IPS-18a (cell line): ENCODE results near the gene ACAP2.
A peak's percentile ranks its signal among the peaks of the same experiment; 100 is the strongest.
"Not testable (repeated sequence)": the region's sequence is repeated elsewhere in the genome, so short reads cannot be mapped to it uniquely, and the experiment has no call there.

Experiments used
- H3K27ac ChIP-seq: one replicate; pipeline ENCODE4 v1.5.1; 2013; ENCODE audit warnings: low read length
- H3K27me3 ChIP-seq: one replicate; pipeline ENCODE4 v1.6.1; 2013; ENCODE audit warnings: mild to moderate bottlenecking, low read length; ENCODE audit not compliant: control insufficient read depth, insufficient read depth
- H3K36me3 ChIP-seq: one replicate; pipeline ENCODE4 v1.6.1; 2013; ENCODE audit warnings: low read depth, low read length; ENCODE audit not compliant: control insufficient read depth
- H3K4me1 ChIP-seq: one replicate; pipeline ENCODE4 v1.6.1; 2013; ENCODE audit warnings: low read depth, low read length; ENCODE audit not compliant: control insufficient read depth
- H3K4me3 ChIP-seq: one replicate; pipeline ENCODE4 v1.5.1; 2013; ENCODE audit warnings: low read length
- H3K9ac ChIP-seq: one replicate; pipeline ENCODE4 v1.6.1; 2013; ENCODE audit warnings: mild to moderate bottlenecking, low read length, moderate library complexity
- H3K9me3 ChIP-seq: one replicate; pipeline ENCODE4 v1.6.1; 2013; ENCODE audit warnings: low read depth, low read length; ENCODE audit not compliant: control insufficient read depth

ACAP2 gene

DNA sequence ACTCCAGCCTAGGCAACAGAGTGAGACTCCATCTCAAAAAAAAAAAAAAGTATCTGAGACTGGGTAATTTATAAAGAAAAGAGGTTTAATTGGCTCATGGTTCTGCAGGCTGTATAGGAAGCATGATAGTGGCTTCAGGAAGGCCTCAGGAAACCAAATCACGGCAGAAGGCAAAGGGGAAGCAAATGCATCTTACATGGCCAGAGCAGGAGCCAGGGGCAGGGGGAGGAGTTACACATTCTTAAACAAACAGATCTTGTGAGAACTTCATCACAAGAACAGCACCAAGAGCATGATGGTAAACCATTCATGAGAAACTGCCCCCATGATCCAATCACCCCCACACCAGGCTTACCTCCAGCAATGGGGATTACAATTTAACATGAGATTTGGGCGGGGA is 37.2 kb downstream of the ACAP2 start:
- Histone ChIP-seq H3K9ac (no peak overlapping the region), H3K4me3 (no peak overlapping the region), H3K4me1 (peaks cover 2% of the 10 kb centered on the region), H3K27ac (no peak overlapping the region), H3K27me3 (no peaks in the 10 kb centered on the region), H3K36me3 (no peaks in the 10 kb centered on the region), H3K9me3 (no peaks in the 10 kb centered on the region)

GRCh38 chr3:195403841-195404408 is 38.9 kb downstream of the ACAP2 start:
- no peak overlapping the region for H3K9ac ChIP-seq
- no peaks in the 10 kb centered on the region for H3K9me3 ChIP-seq
- H3K4me3 ChIP-seq = no peak overlapping the region
- H3K27me3 ChIP-seq = no peaks in the 10 kb centered on the region
- H3K36me3 ChIP-seq = no peaks in the 10 kb centered on the region
- no peaks in the 10 kb centered on the region for H3K4me1 ChIP-seq
- no peak overlapping the region for H3K27ac ChIP-seq

GRCh38 chr3:195403244-195403643 is 39.6 kb downstream of the ACAP2 start:
- no peak overlapping the region for H3K9ac ChIP-seq

DNA sequence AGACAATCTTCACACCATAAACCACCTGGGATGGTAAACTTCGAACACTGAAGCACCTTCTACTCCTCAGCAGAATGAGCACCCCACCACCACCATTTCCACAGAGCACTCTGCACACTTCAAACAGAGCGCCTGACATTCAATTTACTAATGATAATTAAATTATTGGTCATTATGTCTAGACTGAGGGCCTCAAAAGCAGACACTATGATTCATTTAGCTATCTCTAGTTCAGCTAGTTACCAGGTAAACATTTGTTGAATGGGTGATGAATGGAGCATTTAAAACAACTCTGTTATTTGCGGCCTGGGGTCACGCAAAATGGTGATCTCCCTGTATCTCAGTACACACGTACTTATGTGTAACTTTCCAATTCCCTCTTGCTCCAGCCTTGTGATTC is 40.9 kb downstream of the ACAP2 start:
- Histone ChIP-seq H3K4me1 (peaks cover 5% of the 10 kb centered on the region), H3K4me3 (no peak overlapping the region), H3K27ac (no peak overlapping the region), H3K27me3 (no peaks in the 10 kb centered on the region), H3K36me3 (no peaks in the 10 kb centered on the region), H3K9ac (no peak overlapping the region), H3K9me3 (no peaks in the 10 kb centered on the region)

More at GRCh38 chr3:195403244-195403643, 39.6 kb downstream of the ACAP2 start:
- H3K4me1 ChIP-seq = no peaks in the 10 kb centered on the region
- H3K27me3 ChIP-seq = no peaks in the 10 kb centered on the region
- H3K36me3 ChIP-seq = no peaks in the 10 kb centered on the region
- no peak overlapping the region for H3K27ac ChIP-seq
- H3K9me3 ChIP-seq = no peaks in the 10 kb centered on the region
- H3K4me3 ChIP-seq = no peak overlapping the region

DNA sequence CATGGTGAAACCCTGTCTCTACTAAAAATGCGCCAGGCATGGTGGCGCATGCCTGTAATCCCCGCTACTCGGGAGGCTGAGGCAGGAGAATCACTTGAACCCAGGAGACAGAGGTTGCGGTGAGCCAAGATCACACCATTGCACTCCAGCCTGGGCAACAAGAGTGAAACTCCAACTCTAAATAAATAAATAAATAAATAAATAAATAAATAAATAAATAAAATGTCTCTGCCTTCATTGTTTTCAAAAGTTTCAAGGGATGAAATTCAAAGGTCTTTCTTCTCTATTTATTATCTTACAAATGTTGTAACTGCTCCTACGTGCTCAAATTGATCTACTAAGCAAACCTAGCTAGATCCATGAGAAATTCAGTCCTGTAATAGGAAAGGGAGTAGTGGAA is 44.4 kb downstream of the ACAP2 start:
- not testable (repeated sequence) for H3K27ac ChIP-seq, H3K4me3 ChIP-seq, H3K4me1 ChIP-seq, H3K36me3 ChIP-seq, H3K27me3 ChIP-seq, H3K9ac ChIP-seq, H3K9me3 ChIP-seq

- Histone ChIP-seq H3K9ac (no peak overlapping the region), H3K4me1 (peaks cover 5% of the 10 kb centered on the region), H3K27me3 (no peaks in the 10 kb centered on the region), H3K4me3 (no peak overlapping the region), H3K36me3 (no peaks in the 10 kb centered on the region), H3K27ac (no peak overlapping the region), H3K9me3 (no peaks in the 10 kb centered on the region)
Measured at GRCh38 chr3:195397524-195397923, 45.3 kb downstream of the ACAP2 start.

- Histone ChIP-seq H3K9ac (no peak overlapping the region), H3K9me3 (no peaks in the 10 kb centered on the region), H3K4me3 (no peak overlapping the region), H3K27me3 (no peaks in the 10 kb centered on the region), H3K36me3 (no peaks in the 10 kb centered on the region), H3K4me1 (peaks cover 5% of the 10 kb centered on the region), H3K27ac (no peak overlapping the region)
Measured at GRCh38 chr3:195395208-195395816, 47.5 kb downstream of the ACAP2 start.

GRCh38 chr3:195394700-195395099 is 48.1 kb downstream of the ACAP2 start:
- H3K9ac ChIP-seq = no peak overlapping the region
- no peaks in the 10 kb centered on the region for H3K9me3 ChIP-seq
- no peaks in the 10 kb centered on the region for H3K27me3 ChIP-seq
- H3K4me1 ChIP-seq = peaks cover 5% of the 10 kb centered on the region
- H3K27ac ChIP-seq = no peak overlapping the region
- no peaks in the 10 kb centered on the region for H3K36me3 ChIP-seq
- H3K4me3 ChIP-seq = no peak overlapping the region

- H3K4me1 ChIP-seq = peaks cover 5% of the 10 kb centered on the region
Measured at GRCh38 chr3:195394024-195394423, 48.8 kb downstream of the ACAP2 start.

GRCh38 chr3:195388380-195388779 is 54.4 kb downstream of the ACAP2 start:
- H3K27me3 ChIP-seq = no peaks in the 10 kb centered on the region
- H3K4me3 ChIP-seq = no peak overlapping the region
- no peak overlapping the region for H3K9ac ChIP-seq
- peaks cover 15% of the 10 kb centered on the region for H3K4me1 ChIP-seq
- H3K9me3 ChIP-seq = no peaks in the 10 kb centered on the region
- H3K36me3 ChIP-seq = no peaks in the 10 kb centered on the region
- H3K27ac ChIP-seq = no peak overlapping the region

More at GRCh38 chr3:195394024-195394423, 48.8 kb downstream of the ACAP2 start:
- Histone ChIP-seq H3K4me3 (no peak overlapping the region), H3K36me3 (no peaks in the 10 kb centered on the region), H3K9ac (no peak overlapping the region), H3K27ac (no peak overlapping the region), H3K27me3 (no peaks in the 10 kb centered on the region), H3K9me3 (no peaks in the 10 kb centered on the region)

DNA sequence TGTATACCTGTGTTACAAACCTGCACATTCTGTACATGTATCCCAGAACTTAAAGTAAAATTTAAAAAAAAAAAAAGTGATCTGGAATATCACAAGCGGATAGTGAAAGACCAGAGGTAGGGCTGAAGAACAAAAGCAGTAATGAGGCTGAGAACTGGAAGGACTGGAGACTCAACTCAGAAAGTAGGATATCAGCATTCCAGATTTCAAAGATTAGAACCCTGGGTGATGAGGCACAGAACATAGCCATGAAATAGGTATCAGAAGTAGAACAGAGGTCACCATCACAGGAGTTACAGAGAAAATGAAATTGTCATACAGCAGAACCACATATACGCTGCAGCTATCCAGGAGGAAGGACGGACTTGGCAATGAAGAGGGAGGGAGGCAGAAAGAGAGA is 56.1 kb downstream of the ACAP2 start:
- Histone ChIP-seq H3K9ac (no peak overlapping the region), H3K9me3 (no peaks in the 10 kb centered on the region), H3K36me3 (no peaks in the 10 kb centered on the region), H3K4me3 (no peak overlapping the region), H3K27ac (no peak overlapping the region), H3K27me3 (no peaks in the 10 kb centered on the region), H3K4me1 (peaks cover 28% of the 10 kb centered on the region)

DNA sequence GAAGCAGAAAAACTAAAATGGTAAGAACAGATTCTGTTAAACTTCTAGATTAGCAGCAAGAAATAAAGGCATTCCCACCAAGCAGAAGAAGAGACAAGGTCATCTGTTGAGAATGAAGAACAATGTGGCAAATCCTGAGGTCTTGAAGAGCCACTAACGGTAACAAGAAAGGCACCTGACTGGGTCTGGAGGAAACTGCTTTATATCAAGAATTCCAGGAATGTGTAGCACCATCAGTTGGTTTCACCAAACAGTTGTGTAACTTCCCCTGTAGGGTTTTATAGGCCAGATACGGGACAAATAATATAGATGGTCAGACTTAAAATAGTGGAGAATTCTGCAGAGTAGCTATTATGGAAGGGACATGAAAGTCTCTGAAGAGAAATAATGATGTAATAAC is 57.3 kb downstream of the ACAP2 start:
- Histone ChIP-seq H3K27me3 (no peaks in the 10 kb centered on the region), H3K9ac (no peak overlapping the region), H3K4me1 (peaks cover 40% of the 10 kb centered on the region), H3K36me3 (no peaks in the 10 kb centered on the region), H3K9me3 (no peaks in the 10 kb centered on the region), H3K4me3 (peak overlapping the region; percentile 10), H3K27ac (no peak overlapping the region)
